Measurements from ENCODE around the gene SYTL2. TPM values are rescaled to one million over a fixed set of nuclear protein-coding genes. Genes with fewer than 3 reads are reported as not detected.

SYTL2 gene
- total and polyA plus RNA-seq, 9 donors: 4.2 to 26.1 (median 8.2) TPM

DNA sequence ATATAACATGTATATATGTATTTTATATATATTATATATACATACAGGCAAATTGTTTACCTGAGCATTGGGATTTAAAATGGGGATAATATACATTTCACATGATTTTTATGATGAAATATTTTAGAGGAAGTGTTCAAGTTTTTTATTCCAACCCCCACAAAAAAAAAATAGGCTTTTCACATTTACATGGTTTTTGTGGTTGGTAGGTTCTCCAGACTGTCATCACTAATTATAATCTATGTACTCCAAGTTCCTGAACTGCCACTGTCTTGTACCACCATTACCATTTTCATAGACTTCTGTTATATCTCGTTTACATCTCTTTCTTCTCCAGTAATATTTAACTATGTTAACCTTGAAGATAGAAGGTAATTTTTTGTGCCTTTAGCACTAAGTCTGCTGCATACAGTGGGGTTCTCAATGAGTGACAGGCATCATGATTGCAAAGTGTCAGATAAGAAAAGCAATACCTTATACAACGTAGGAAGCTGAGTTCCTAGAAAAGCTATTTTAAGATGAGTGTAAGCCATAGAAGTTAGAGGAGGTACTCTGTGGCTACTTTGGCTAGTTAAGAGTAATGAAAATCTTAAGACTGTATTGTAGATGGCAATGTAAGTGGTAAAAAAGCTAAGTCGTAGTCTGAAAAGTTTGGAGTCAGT lies 158.0 kb downstream of the SYTL2 start:
- no peak for DNase-seq
- Histone ChIP-seq H3K27ac (no peak overlapping the region), H3K4me1 (ENCODE audit: insufficient read depth) (peaks cover 1% of the 10 kb centered on the region), H3K4me3 (no peak overlapping the region), H3K27me3 (no peaks in the 10 kb centered on the region), H3K36me3 (no peaks in the 10 kb centered on the region), H3K9me3 (no peaks in the 10 kb centered on the region)
- intact Hi-C loops (cut with DNase I): no loop called here
- no peak for TF ChIP-seq POLR2A (IDR thresholded peaks at IDR 0.05)
- TF ChIP-seq, protein P1, sequence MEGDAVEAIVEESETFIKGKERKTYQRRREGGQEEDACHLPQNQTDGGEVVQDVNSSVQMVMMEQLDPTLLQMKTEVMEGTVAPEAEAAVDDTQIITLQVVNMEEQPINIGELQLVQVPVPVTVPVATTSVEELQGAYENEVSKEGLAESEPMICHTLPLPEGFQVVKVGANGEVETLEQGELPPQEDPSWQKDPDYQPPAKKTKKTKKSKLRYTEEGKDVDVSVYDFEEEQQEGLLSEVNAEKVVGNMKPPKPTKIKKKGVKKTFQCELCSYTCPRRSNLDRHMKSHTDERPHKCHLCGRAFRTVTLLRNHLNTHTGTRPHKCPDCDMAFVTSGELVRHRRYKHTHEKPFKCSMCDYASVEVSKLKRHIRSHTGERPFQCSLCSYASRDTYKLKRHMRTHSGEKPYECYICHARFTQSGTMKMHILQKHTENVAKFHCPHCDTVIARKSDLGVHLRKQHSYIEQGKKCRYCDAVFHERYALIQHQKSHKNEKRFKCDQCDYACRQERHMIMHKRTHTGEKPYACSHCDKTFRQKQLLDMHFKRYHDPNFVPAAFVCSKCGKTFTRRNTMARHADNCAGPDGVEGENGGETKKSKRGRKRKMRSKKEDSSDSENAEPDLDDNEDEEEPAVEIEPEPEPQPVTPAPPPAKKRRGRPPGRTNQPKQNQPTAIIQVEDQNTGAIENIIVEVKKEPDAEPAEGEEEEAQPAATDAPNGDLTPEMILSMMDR (IDR thresholded peaks at IDR 0.05): no peak
- TF ChIP-seq EP300 (IDR thresholded peaks at IDR 0.05): no peak
- 57 to 63% (median 61%) methylated on average over 3 of the region's 3 CpGs for WGBS, 3 donors

DNA sequence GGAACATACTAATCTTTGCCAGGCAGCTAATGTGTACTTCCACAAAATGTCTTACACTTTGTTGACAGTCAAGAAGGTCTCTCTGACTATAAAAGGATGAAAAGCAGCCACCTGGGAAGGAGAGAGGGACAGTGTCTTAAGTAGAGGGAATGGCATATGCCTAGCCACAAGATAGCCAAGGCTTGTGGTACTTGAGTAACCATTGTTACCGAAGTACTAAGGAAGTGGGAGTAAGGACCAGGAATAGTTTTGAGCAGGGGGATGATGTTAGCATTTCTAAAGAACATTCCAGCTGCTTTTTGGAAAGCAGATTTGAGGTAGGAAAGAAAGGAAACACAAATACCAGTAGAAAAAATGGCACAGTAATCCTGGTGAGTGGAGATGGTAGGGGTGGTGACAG lies 159.8 kb downstream of the SYTL2 start:
- peaks cover 1% of the 10 kb centered on the region for H3K4me1 ChIP-seq (ENCODE audit: insufficient read depth)
- TF ChIP-seq EP300 (IDR thresholded peaks at IDR 0.05) (no peak), POLR2A (IDR thresholded peaks at IDR 0.05) (no peak)
- TF ChIP-seq, protein P1 (IDR thresholded peaks at IDR 0.05): no peak
- WGBS, 3 donors: 18 to 50% (median 39%) methylated on average over 1 of the region's 1 CpG
- intact Hi-C loops (cut with DNase I): no loop called here
- no peaks in the 10 kb centered on the region for H3K9me3 ChIP-seq
- H3K27ac ChIP-seq: no peak overlapping the region
- no peaks in the 10 kb centered on the region for H3K27me3 ChIP-seq
- no peak for DNase-seq
- H3K4me3 ChIP-seq: no peak overlapping the region
- H3K36me3 ChIP-seq: no peaks in the 10 kb centered on the region

DNA sequence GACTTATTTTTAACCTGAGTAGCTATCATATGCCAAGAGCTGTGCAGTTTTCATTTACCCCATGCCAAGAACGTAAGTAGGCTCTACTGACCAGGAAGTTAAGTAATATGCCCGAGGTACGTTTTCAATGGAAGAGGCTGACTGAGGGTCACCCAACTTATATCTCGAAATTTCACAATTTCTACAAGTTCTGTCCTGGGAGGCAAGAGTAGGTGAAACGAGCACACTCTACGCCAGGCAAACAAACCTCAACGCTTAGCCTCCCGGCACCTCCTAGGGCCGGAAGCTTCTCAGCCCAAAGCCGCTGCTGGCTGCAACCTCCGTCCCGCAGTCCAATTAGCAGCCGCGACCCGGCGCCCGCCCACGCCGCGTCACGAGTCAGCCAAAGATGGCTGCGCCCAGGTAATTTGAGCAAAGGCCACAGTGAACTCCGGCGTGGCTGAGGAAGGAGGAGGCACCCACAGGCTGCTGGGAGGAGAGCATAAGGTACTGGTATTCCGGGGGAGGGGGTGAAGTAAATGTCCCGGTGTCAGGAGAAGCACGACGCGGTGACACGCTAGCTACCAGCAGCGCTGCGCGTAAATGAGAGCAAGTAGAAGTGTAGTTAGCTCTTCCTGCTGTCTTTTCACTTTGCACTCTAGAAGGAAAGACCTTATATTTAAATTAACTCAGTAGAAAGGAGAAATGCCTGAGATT lies 163.2 kb downstream of the SYTL2 start, which contains the start of gene TMEM126A:
Gene TMEM126A, plus strand, starts transcription at position 364 of the 696 bp plus-strand sequence. CDS start 2,289 bp downstream, outside the sequence.
- H3K4me1 ChIP-seq (ENCODE audit: insufficient read depth): peaks cover 1% of the 10 kb centered on the region
- H3K27ac ChIP-seq: peak within 1 kb of the TSS; percentile 66 to 80
- H3K36me3 ChIP-seq: no peaks in the 10 kb centered on the region
- no peaks in the 10 kb centered on the region for H3K9me3 ChIP-seq
- WGBS, 3 donors: 0% methylated on average over 33 of the region's 33 CpGs
- intact Hi-C loops (cut with DNase I): no loop called here
- DNase-seq: peak; percentile 82 to 91 (median 88)
- TF ChIP-seq POLR2A (IDR thresholded peaks at IDR 0.05) (peak; percentile 63), EP300 (IDR thresholded peaks at IDR 0.05) (no peak)
- TF ChIP-seq, protein P1 (IDR thresholded peaks at IDR 0.05): no peak
- H3K4me3 ChIP-seq: peak within 1 kb of the TSS; percentile 64
- H3K27me3 ChIP-seq: no peaks in the 10 kb centered on the region

DNA sequence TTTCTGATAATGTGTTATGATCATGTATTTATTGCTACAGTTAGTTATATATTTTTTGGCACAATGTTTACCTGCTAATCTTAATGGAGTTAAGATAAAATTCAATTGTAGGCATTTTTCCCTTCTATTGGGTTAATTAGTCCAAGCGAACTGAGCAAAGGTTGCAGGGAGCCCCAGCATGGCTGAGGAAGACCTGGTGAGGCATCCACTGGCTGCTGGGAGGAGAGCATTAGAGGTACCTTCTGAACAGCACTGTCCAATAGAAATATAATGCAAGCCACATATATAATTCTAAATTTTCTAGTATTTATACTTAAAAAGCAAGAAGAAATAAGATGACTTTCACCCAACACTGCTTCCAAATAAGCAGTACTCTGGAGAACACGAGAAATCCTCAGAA lies 163.9 kb downstream of the SYTL2 start:
- whole genome bisulfite sequencing, 3 donors: 16 to 22% (median 22%) methylated on average over 2 of the region's 2 CpGs
- TF ChIP-seq, protein P1 (IDR thresholded peaks at IDR 0.05): no peak
- TF ChIP-seq POLR2A (IDR thresholded peaks at IDR 0.05) (no peak), EP300 (IDR thresholded peaks at IDR 0.05) (no peak)
- Histone ChIP-seq H3K27me3 (no peaks in the 10 kb centered on the region), H3K4me3 (peak overlapping the region; percentile 64), H3K9me3 (no peaks in the 10 kb centered on the region), H3K36me3 (no peaks in the 10 kb centered on the region), H3K4me1 (ENCODE audit: insufficient read depth) (peaks cover 1% of the 10 kb centered on the region), H3K27ac (peak overlapping the region in 1 of 2 donors; percentile 66)
- intact Hi-C loops (cut with DNase I): no loop called here
- no peak for DNase-seq

Other genes with a start within 250 kb of the SYTL2 start
- 10 to 100 TPM in 6 of 7 donors, 1 to 10 TPM in 1; 9.9 to 20.7 (median 13.6) TPM for gene DLG2, start 183.8 kb downstream of the SYTL2 start, total RNA-seq
- 1 to 10 TPM; 2.5 to 9.2 TPM for gene DLG2, start 183.8 kb downstream of the SYTL2 start, polyA plus RNA-seq
- 10 to 100 TPM; 29.5 to 54.0 (median 42.8) TPM for gene TMEM126B, start 182.5 kb downstream of the SYTL2 start, total RNA-seq
- 10 to 100 TPM; 34.8 to 53.7 TPM for gene TMEM126B, start 182.5 kb downstream of the SYTL2 start, polyA plus RNA-seq
- 10 to 100 TPM; 16.9 to 26.3 (median 21.3) TPM for gene TMEM126A, start 163.2 kb downstream of the SYTL2 start, total RNA-seq
- gene TMEM126A, start 163.2 kb downstream of the SYTL2 start, polyA plus RNA-seq: 10 to 100 TPM; 27.1 to 31.5 TPM
- gene CREBZF, start 146.0 kb downstream of the SYTL2 start, total RNA-seq: 10 to 100 TPM; 44.7 to 80.8 (median 55.7) TPM
- 10 to 100 TPM; 36.4 to 53.6 TPM for gene CREBZF, start 146.0 kb downstream of the SYTL2 start, polyA plus RNA-seq
- 1 to 10 TPM; 3.2 to 5.9 (median 5.3) TPM for gene CCDC89, start 124.9 kb downstream of the SYTL2 start, total RNA-seq
- 1 to 10 TPM; 2.8 to 3.2 TPM for gene CCDC89, start 124.9 kb downstream of the SYTL2 start, polyA plus RNA-seq
- gene CCDC83, start 44.2 kb upstream of the SYTL2 start, total RNA-seq: not detected
- gene CCDC83, start 44.2 kb upstream of the SYTL2 start, polyA plus RNA-seq: not detected

Data from ovary (tissue), 9 donors.